ENCODE results near the gene ALPK3.

- TF ChIP-seq EZH2 (IDR thresholded peaks at IDR 0.05): no peak
- TF ChIP-seq POLR2AphosphoS5 (IDR thresholded peaks at IDR 0.05; ENCODE audit: borderline replicate concordance, low read depth, low read length): no peak
- no peak for TF ChIP-seq FOXP2 (optimal IDR thresholded peaks at IDR 0.05; ENCODE audit: control extremely low read depth, extremely low read length, insufficient read depth)
Observed at GRCh38 chr15:84865074-84865569, 48.0 kb downstream of the ALPK3 start.
